K562 (cell line): ENCODE measurements around the gene RCOR1. TPM values are rescaled to one million over a fixed set of nuclear protein-coding genes. Genes with fewer than 3 reads are reported as not detected.
A peak's percentile ranks its signal among the peaks of the same experiment; 100 is the strongest.

ENCODE experiments used
- ATAC-seq: fragments of 200-7000 bp; cut with Tn5 transposase; 3 replicates; pipeline ENCODE4 v1.9.1; 2020; ENCODE audit warnings: moderate library complexity
- BruUV-seq: library from RNA; stranded (reverse); fragments of 400-500 nt; replicated peaks from 2 replicates; lab custom pipeline; 2021; lab: Mats Ljungman, UMichigan
- CTCF ChIA-PET: fragments of 300-600 bp; formaldehyde crosslinking; extraction: SDS; loops from one replicate; lab custom pipeline; 2021; ENCODE audit warnings: low intra/inter-chr PET ratio; lab: Yijun Ruan, JAX
- POLR2A ChIA-PET: fragments of 300-600, 350-650 bp; sonication (Branson Sonifier 250); formaldehyde crosslinking; extraction: SDS; loops from one replicate; lab custom pipeline; 2021; ENCODE audit warnings: antibody characterized with exemption, inconsistent platforms; lab: Yijun Ruan, JAX
- DNase-seq, 4 experiments: peaks; one replicate each; pipeline versions ENCODE4 v3.0.0 to v3.0.0-alpha.2; 2011 to 2018; ENCODE audit warnings: low spot score in 3 of 4, mixed read lengths in 3 of 4; ENCODE audit errors: extremely low read depth in 1 of 4
- FAIRE-seq: peaks from 2 replicates; lab custom pipeline; 2011; peaks lifted over from hg19 to GRCh38; lab: Jason Lieb, UNC
- H2AFZ ChIP-seq: 2 replicates; pipeline ENCODE4 v1.6.0; 2011; ENCODE audit warnings: low read depth, low read length, control low read depth, inconsistent platforms
- H3K27ac ChIP-seq: fragments of 200-600 bp; 3 replicates; pipeline ENCODE4 v1.8.0; 2011; ENCODE audit warnings: low read depth, mild to moderate bottlenecking, control low read depth, inconsistent platforms, low read length, moderate library complexity, mixed read lengths; ENCODE audit errors: extremely low read depth
- H3K27me3 ChIP-seq, 2 experiments: fragments of 300-600 bp in 1 of 2; 2 replicates in 1 of 2; 3 replicates in 1 of 2; pipeline versions ENCODE4 v1.6.0 to v1.8.0; 2011; ENCODE audit warnings: inconsistent platforms in 2 of 2, low read length in 2 of 2, mild to moderate bottlenecking in 1 of 2, mixed read lengths in 1 of 2, moderate library complexity in 1 of 2; ENCODE audit not compliant: control insufficient read depth in 2 of 2, insufficient read depth in 2 of 2
- H3K36me3 ChIP-seq: fragments of 300-600 bp; 3 replicates; pipeline ENCODE4 v1.8.0; 2011; ENCODE audit warnings: mild to moderate bottlenecking, low read length, inconsistent platforms; ENCODE audit not compliant: control insufficient read depth, insufficient read depth
- H3K4me1 ChIP-seq, 2 experiments: fragments of 200-600 bp in 1 of 2; replicated peaks in 1 of 2; 2 replicates in 1 of 2; 3 replicates in 1 of 2; pipeline versions ENCODE4 v1.5.1 to v1.8.0; 2011; ENCODE audit warnings: inconsistent platforms in 2 of 2, low read length in 2 of 2, mild to moderate bottlenecking in 1 of 2, mixed read lengths in 1 of 2, moderate library complexity in 1 of 2; ENCODE audit not compliant: control insufficient read depth in 2 of 2, insufficient read depth in 2 of 2
- H3K4me2 ChIP-seq: 2 replicates; pipeline ENCODE4 v1.6.1; 2011; ENCODE audit warnings: low read length, control low read depth, inconsistent platforms, mixed read lengths; ENCODE audit not compliant: insufficient read depth
- H3K4me3 ChIP-seq: fragments of 200-600 bp; sonication (generic), shearing (Covaris generic); 2 replicates; pipeline ENCODE4 v1.5.1; 2016; ENCODE audit warnings: control low read depth, inconsistent platforms
- H3K79me2 ChIP-seq: fragments of 200-600 bp; 3 replicates; pipeline ENCODE4 v1.8.0; 2011; ENCODE audit warnings: low read length, inconsistent platforms; ENCODE audit not compliant: control insufficient read depth, insufficient read depth
- H3K9ac ChIP-seq, 2 experiments: 2 replicates each; pipeline versions ENCODE4 v1.6.0 to v1.6.1; 2011; ENCODE audit warnings: low read depth in 2 of 2, low read length in 2 of 2, control low read depth in 1 of 2, inconsistent platforms in 1 of 2, mild to moderate bottlenecking in 1 of 2, mixed read lengths in 1 of 2; ENCODE audit not compliant: insufficient read depth in 1 of 2
- H3K9me1 ChIP-seq: one replicate; pipeline ENCODE4 v1.6.0; 2011; ENCODE audit warnings: inconsistent platforms, mild to moderate bottlenecking, low read length, moderate library complexity; ENCODE audit not compliant: control insufficient read depth, insufficient read depth
- H3K9me3 ChIP-seq: replicated peaks from 2 replicates; pipeline ENCODE4 v1.5.1; 2011; ENCODE audit warnings: low read depth, low read length, inconsistent platforms; ENCODE audit not compliant: control insufficient read depth, insufficient read depth
- H4K20me1 ChIP-seq: replicated peaks from 2 replicates; pipeline ENCODE4 v1.6.1; 2011; ENCODE audit warnings: low read length, inconsistent platforms, mixed read lengths; ENCODE audit not compliant: control insufficient read depth, insufficient read depth
- ARID1B ChIP-seq: fragments of 450-650 bp; IDR thresholded peaks from 2 replicates; pipeline ENCODE4 v1.6.1; 2016; ENCODE audit warnings: antibody characterized with exemption, mild to moderate bottlenecking, inconsistent platforms
- BDP1 ChIP-seq: IDR thresholded peaks from 3 replicates; pipeline ENCODE4 v1.6.1; 2011; ENCODE audit not compliant: insufficient read length, insufficient read depth
- CREM ChIP-seq: IDR thresholded peaks from 2 replicates; pipeline ENCODE4 v1.6.1; 2014; ENCODE audit warnings: antibody characterized with exemption, low read depth
- EGR1 ChIP-seq: fragments of 450-650 bp; conservative IDR thresholded peaks from 2 replicates; pipeline ENCODE4 v1.6.1; 2017; ENCODE audit warnings: mild to moderate bottlenecking
- GABPA ChIP-seq: fragments of 200-800 bp; sonication (Bioruptor generic); conservative IDR thresholded peaks from 2 replicates; pipeline ENCODE4 v1.6.1; 2016; ENCODE audit warnings: low read depth, missing genetic modification characterization, missing compliant biosample characterization
- MTA2 ChIP-seq: fragments of 450-650 bp; IDR thresholded peaks from 2 replicates; pipeline ENCODE4 v1.6.1; 2016; ENCODE audit warnings: low read depth
- NFE2 ChIP-seq: IDR thresholded peaks from 2 replicates; pipeline ENCODE4 v1.6.1; 2014; ENCODE audit warnings: antibody characterized with exemption, low read depth
- PHF20 ChIP-seq: fragments of 450-650 bp; IDR thresholded peaks from 2 replicates; pipeline ENCODE4 v1.6.1; 2018; ENCODE audit not compliant: partially characterized antibody
- SMARCE1 ChIP-seq: fragments of 450-650 bp; IDR thresholded peaks from 2 replicates; pipeline ENCODE4 v1.7.1; 2016; ENCODE audit warnings: mild to moderate bottlenecking
- TAF7 ChIP-seq: fragments of 450-650 bp; IDR thresholded peaks from 2 replicates; pipeline ENCODE4 v1.6.1; 2016; ENCODE audit warnings: missing genetic modification characterization, missing compliant biosample characterization
- TBP ChIP-seq: optimal IDR thresholded peaks from 2 replicates; pipeline ENCODE3; 2011; ENCODE audit warnings: low read depth, low read length, improper control_type of control experiment
- VEZF1 ChIP-seq: fragments of 200-800 bp; sonication (Bioruptor generic); IDR thresholded peaks from 2 replicates; pipeline ENCODE4 v1.6.1; 2017; ENCODE audit warnings: missing genetic modification characterization, missing compliant biosample characterization
- ZBTB11 ChIP-seq, 3 experiments: fragments of 200-800 bp in 1 of 3; fragments of 250-450 bp in 1 of 3; fragments of 450-650 bp in 1 of 3; sonication (Bioruptor Pico) in 1 of 3; sonication (Bioruptor generic) in 1 of 3; formaldehyde crosslinking in 1 of 3; IDR thresholded peaks; 2 replicates each; pipeline versions ENCODE4 v1.6.1 to v1.8.0; 2016 to 2022; ENCODE audit warnings: mild to moderate bottlenecking in 2 of 3, missing genetic modification characterization in 2 of 3, missing compliant biosample characterization in 1 of 3, moderate library complexity in 1 of 3
- ZNF263 ChIP-seq: sonication (generic); formaldehyde crosslinking; IDR thresholded peaks from 2 replicates; pipeline ENCODE4 v1.8.0; 2022; ENCODE audit warnings: mild to moderate bottlenecking, missing genetic modification reagents, borderline replicate concordance
- WGBS: fragments of 100-300 bp; shearing (Covaris generic); methylation state at CpG from one replicate; pipeline ENCODE4 v1.1.6; 2016; ENCODE audit warnings: low coverage, mixed read lengths; ENCODE audit not compliant: insufficient coverage; ENCODE audit errors: missing lambda C conversion rate; 5-methylcytosine and 5-hydroxymethylcytosine counted together
- in situ Hi-C: fragments of 300-500 bp; cut with MboI; formaldehyde crosslinking; loops from 4 replicates; pipeline ENCODE4 v1.15.0; 2018; ENCODE audit warnings: inconsistent platforms, mixed read lengths
- intact Hi-C: fragments of 100-400 bp; cut with micrococcal nuclease; formaldehyde crosslinking; loops from 2 replicates; pipeline ENCODE4 v1.14.2; 2022
- polyA plus RNA-seq, 8 experiments: library from polyadenylated mRNA; depleted of rRNA in 4 of 8; stranded (reverse) in 5 of 8; unstranded in 3 of 8; fragments of >200 nt; fragmentation: Nextera tagmentation in 2 of 8; fragmentation: Illumina TruSeq in 1 of 8; extraction: Ambion mirVana in 2 of 8; extraction: Trizol in 1 of 8; gene quantifications; 2 replicates each; pipeline versions ENCODE4 v1.2.1 to v1.2.3, GENCODE V29; 2011 to 2014; ENCODE audit warnings: inconsistent platforms in 1 of 8, missing spikeins in 1 of 8
- total RNA-seq, 7 experiments: library from RNA; depleted of rRNA in 6 of 7; stranded (reverse); fragments of >200 nt in 6 of 7; fragmentation: Illumina TruSeq in 2 of 7; extraction: Trizol in 2 of 7; gene quantifications; 2 replicates each; pipeline versions ENCODE4 v1.2.1 to v1.2.3, GENCODE V29; 2011 to 2021; ENCODE audit warnings: low replicate concordance in 1 of 7

Gene RCOR1
- total and polyA plus RNA-seq, 9 of the 15 experiments (the other 6 are each of a cell fraction or from before 2014, with no cell fraction given) = 8.5 to 47.9 (median 20.9) TPM

- no peak for TF ChIP-seq PHF20
- TF ChIP-seq BDP1 = no peak
- peak; percentile 72; the same call in 1 of the 2 replicates for TF ChIP-seq SMARCE1
- peak; percentile 57; the same call in 1 of the 2 replicates for TF ChIP-seq ZNF263 (CRISPR knock-in tag)
- TF ChIP-seq NFE2 = 0 out of 2 replicates have a peak, but pooled peaks have one; percentile 3
- TF ChIP-seq ARID1B = 0 out of 2 replicates have a peak, but pooled peaks have one; percentile 40
- TF ChIP-seq TAF7 = no peak
These were observed 18.8 kb upstream of the RCOR1 start (continued) for GRCh38 chr14:102573591-102574046.

GRCh38 chr14:102574281-102575159, 17.9 kb upstream of the RCOR1 start:
- H4K20me1 ChIP-seq = no peaks in the 10 kb centered on the region
- 0 out of 3 replicates have a peak overlapping the region, but pooled peaks have one; percentile 22 for H3K27ac ChIP-seq
- in situ Hi-C loops = no loop called here
- 80% methylated on average over 13 of the region's 20 CpGs for WGBS
- H3K9me3 ChIP-seq = no peaks in the 10 kb centered on the region
- intact Hi-C loops = no loop called here
- ATAC-seq (peak; percentile 73), DNase-seq (peak in 3 of 4 experiments; percentile 33 to 52 (median 51)), FAIRE-seq (no peak)
- peaks cover 17 to 30% of the 10 kb centered on the region in 2 experiments for H3K4me1 ChIP-seq
- 0 out of 2 replicates have a peak overlapping the region, but pooled peaks have one; percentile 11 for H3K4me2 ChIP-seq
- H3K9me1 ChIP-seq = no peaks in the 10 kb centered on the region
- no peaks in the 10 kb centered on the region for H3K79me2 ChIP-seq
- CTCF ChIA-PET = interaction anchor here (0.6 kb wide), 1 partner anchor 25 kb away, joined by 4 read pairs; no protein-coding TSS in a partner anchor
- POLR2A ChIA-PET = interaction anchor here (0.6 to 1.6 kb wide), 5 partner anchors 17 to 143 kb away, joined by 3 to 7 read pairs (median 3); no protein-coding TSS in a partner anchor
- H2AFZ ChIP-seq = peak overlapping the region; percentile 80
- no peaks in the 10 kb centered on the region for H3K36me3 ChIP-seq
- 0 out of 2 replicates have a peak, but pooled peaks have one; percentile 23 for TF ChIP-seq CREM
- TF ChIP-seq VEZF1 = peak; percentile 32; the same call in 1 of the 2 replicates
- TF ChIP-seq MTA2 = no peak
- peak in 1 of 3 experiments; percentile 32; a peak in 1 of 6 replicates for TF ChIP-seq ZBTB11 (CRISPR knock-in tag; IDR thresholded peaks at IDR 0.05)
- TF ChIP-seq EGR1 = peak; percentile 67
- no peak for TF ChIP-seq TBP
- TF ChIP-seq GABPA (tag) = peak; percentile 31; the same call in 1 of the 2 replicates
- peak overlapping the region in 1 of 2 experiments; percentile 50; a peak in 1 of 4 replicates for H3K9ac ChIP-seq
- no peak overlapping the region for H3K4me3 ChIP-seq
- no peaks in the 10 kb centered on the region for H3K27me3 ChIP-seq
- BruUV-seq = no TSS peak
